Measurements from ENCODE around the gene EARS2. TPM values are rescaled to one million over a fixed set of nuclear protein-coding genes. Genes with fewer than 3 reads are reported as not detected.

EARS2 gene
- total and polyA plus RNA-seq, 9 of the 15 experiments (the other 6 are each of a cell fraction or from before 2014, with no cell fraction given): 17.6 to 58.6 (median 36.3) TPM

- Histone ChIP-seq H4K20me1 (replicated peaks; ENCODE audit: control insufficient read depth, insufficient read depth, low read length) (no peaks in the 10 kb centered on the region), H3K36me3 (ENCODE audit: control insufficient read depth, insufficient read depth, low read length) (peaks cover 73% of the 10 kb centered on the region; the same call in 2 of the 3 replicates), H3K79me2 (ENCODE audit: control insufficient read depth, insufficient read depth, low read length) (no peaks in the 10 kb centered on the region), H2AFZ (ENCODE audit: low read depth, low read length) (no peak overlapping the region), H3K9me1 (ENCODE audit: control insufficient read depth, insufficient read depth, low read length) (no peaks in the 10 kb centered on the region), H3K27me3 (ENCODE audit: control insufficient read depth in 2 of 2, insufficient read depth in 2 of 2, low read length in 2 of 2) (no peaks in the 10 kb centered on the region), H3K4me2 (ENCODE audit: insufficient read depth, low read length) (no peak overlapping the region), H3K27ac (ENCODE audit: extremely low read depth, low read depth, low read length) (no peak overlapping the region), H3K9ac (ENCODE audit: insufficient read depth in 1 of 2, low read depth in 2 of 2, low read length in 2 of 2) (no peak overlapping the region), H3K4me3 (no peak overlapping the region), H3K9me3 (replicated peaks; ENCODE audit: control insufficient read depth, insufficient read depth, low read depth, low read length) (no peaks in the 10 kb centered on the region), H3K4me1 (replicated peaks in 1 of 2; ENCODE audit: control insufficient read depth in 2 of 2, insufficient read depth in 2 of 2, low read length in 2 of 2) (no peaks in the 10 kb centered on the region)
- ATAC-seq: no peak
- intact Hi-C loops (cut with micrococcal nuclease) (no loop called here), in situ Hi-C loops (cut with MboI) (no loop called here)
- no peak for TF ChIP-seq GTF2A2 (tag; IDR thresholded peaks at IDR 0.05)
- no peak for TF ChIP-seq ZBTB5 (IDR thresholded peaks at IDR 0.05)
- no peak for TF ChIP-seq E2F5 (CRISPR knock-in tag; IDR thresholded peaks at IDR 0.05)
- no peak for TF ChIP-seq HCFC1 (IDR thresholded peaks at IDR 0.05; ENCODE audit: low read depth, low read length)
- no peak for TF ChIP-seq XRCC4 (IDR thresholded peaks at IDR 0.05; ENCODE audit: extremely low read depth, insufficient read depth, insufficient read length)
- TF ChIP-seq CHD2 (IDR thresholded peaks at IDR 0.05; ENCODE audit: low read depth, low read length): no peak
- no peak for TF ChIP-seq GABPB1 (CRISPR knock-in tag; IDR thresholded peaks at IDR 0.05)
- TF ChIP-seq TCFL5 (CRISPR knock-in tag; conservative IDR thresholded peaks at IDR 0.05): no peak
- TF ChIP-seq POLR2AphosphoS5 (IDR thresholded peaks at IDR 0.05; ENCODE audit: control insufficient read depth, insufficient read depth, low read depth, low read length): no peak
- no peak for TF ChIP-seq HMGN3 (IDR thresholded peaks at IDR 0.05; ENCODE audit: borderline replicate concordance, extremely low read depth, insufficient read length, low read depth, low read length)
- TF ChIP-seq HNRNPH1 (optimal IDR thresholded peaks at IDR 0.05; ENCODE audit: low read depth, low read length): no peak
- TF ChIP-seq KLF16 (IDR thresholded peaks at IDR 0.05): no peak
- no peak for TF ChIP-seq ZNF324 (CRISPR knock-in tag; IDR thresholded peaks at IDR 0.05)
- ChIA-PET POLR2A (interaction anchor here (0.9 to 1.8 kb wide), 3 partner anchors 11 to 24 kb away, joined by 3 to 7 read pairs (median 5); no protein-coding TSS in a partner anchor), CTCF (ENCODE audit: low intra/inter-chr PET ratio) (no interaction called here)
- 96% methylated on average over 11 of the region's 11 CpGs for WGBS (ENCODE audit: insufficient coverage, low coverage, missing lambda C conversion rate)
- BruUV-seq (replicated peaks): no TSS peak
- DNase-seq (ENCODE audit: extremely low read depth in 1 of 4, low spot score in 3 of 4): no peak
- no peak for FAIRE-seq
Measured at GRCh38 chr16:23527961-23528643, 29.0 kb downstream of the EARS2 start.
